IPS-15b (cell line): ENCODE data around the gene PSMD14.
"Not testable (repeated sequence)": the region's sequence is repeated elsewhere in the genome, so short reads cannot be mapped to it uniquely, and the experiment has no call there.

ENCODE experiments used
- H3K27me3 ChIP-seq: one replicate; pipeline ENCODE4 v1.6.1; 2013; ENCODE audit warnings: low read length; ENCODE audit not compliant: control insufficient read depth, insufficient read depth
- H3K36me3 ChIP-seq: one replicate; pipeline ENCODE4 v1.6.1; 2013; ENCODE audit warnings: low read length; ENCODE audit not compliant: control insufficient read depth, insufficient read depth
- H3K4me1 ChIP-seq: one replicate; pipeline ENCODE4 v1.6.1; 2013; ENCODE audit warnings: mild to moderate bottlenecking, low read length; ENCODE audit not compliant: control insufficient read depth, insufficient read depth
- H3K4me3 ChIP-seq: one replicate; pipeline ENCODE4 v1.5.1; 2013; ENCODE audit warnings: low read depth, low read length
- H3K9ac ChIP-seq: one replicate; pipeline ENCODE4 v1.6.1; 2013; ENCODE audit warnings: low read depth, mild to moderate bottlenecking, low read length
- H3K9me3 ChIP-seq: one replicate; pipeline ENCODE4 v1.6.1; 2013; ENCODE audit warnings: mild to moderate bottlenecking, low read length; ENCODE audit not compliant: control insufficient read depth, insufficient read depth

Gene PSMD14

GRCh38 chr2:161340930-161341413, 32.7 kb downstream of the PSMD14 start:
- H3K4me1 ChIP-seq, H3K9ac ChIP-seq, H3K9me3 ChIP-seq, H3K36me3 ChIP-seq, H3K27me3 ChIP-seq, H3K4me3 ChIP-seq: not testable (repeated sequence)

GRCh38 chr2:161343235-161343634, 35.0 kb downstream of the PSMD14 start:
- no peaks in the 10 kb centered on the region for H3K9me3 ChIP-seq
- no peaks in the 10 kb centered on the region for H3K27me3 ChIP-seq
- H3K4me1 ChIP-seq: peaks cover 4% of the 10 kb centered on the region
- no peaks in the 10 kb centered on the region for H3K36me3 ChIP-seq
- no peak overlapping the region for H3K4me3 ChIP-seq
- H3K9ac ChIP-seq: no peak overlapping the region

- H3K4me1 ChIP-seq: peaks cover 7% of the 10 kb centered on the region
- H3K36me3 ChIP-seq: no peaks in the 10 kb centered on the region
- no peak overlapping the region for H3K9ac ChIP-seq
- no peaks in the 10 kb centered on the region for H3K27me3 ChIP-seq
- no peaks in the 10 kb centered on the region for H3K9me3 ChIP-seq
- no peak overlapping the region for H3K4me3 ChIP-seq
Measured at GRCh38 chr2:161344692-161345091, 36.5 kb downstream of the PSMD14 start.

GRCh38 chr2:161351678-161352077, 43.5 kb downstream of the PSMD14 start:
- H3K9me3 ChIP-seq: no peaks in the 10 kb centered on the region
- peaks cover 3% of the 10 kb centered on the region for H3K4me1 ChIP-seq
- no peak overlapping the region for H3K9ac ChIP-seq
- H3K27me3 ChIP-seq: no peaks in the 10 kb centered on the region
- H3K4me3 ChIP-seq: no peak overlapping the region
- H3K36me3 ChIP-seq: no peaks in the 10 kb centered on the region

GRCh38 chr2:161352719-161353118, 44.5 kb downstream of the PSMD14 start:
- no peak overlapping the region for H3K4me3 ChIP-seq
- peaks cover 3% of the 10 kb centered on the region for H3K4me1 ChIP-seq

GRCh38 chr2:161353543-161353942, 45.3 kb downstream of the PSMD14 start:
- no peaks in the 10 kb centered on the region for H3K9me3 ChIP-seq
- no peak overlapping the region for H3K4me3 ChIP-seq
- no peaks in the 10 kb centered on the region for H3K27me3 ChIP-seq
- no peaks in the 10 kb centered on the region for H3K36me3 ChIP-seq
- H3K9ac ChIP-seq: no peak overlapping the region
- peaks cover 3% of the 10 kb centered on the region for H3K4me1 ChIP-seq

More at GRCh38 chr2:161352719-161353118, 44.5 kb downstream of the PSMD14 start:
- no peak overlapping the region for H3K9ac ChIP-seq
- H3K36me3 ChIP-seq: no peaks in the 10 kb centered on the region
- no peaks in the 10 kb centered on the region for H3K9me3 ChIP-seq
- no peaks in the 10 kb centered on the region for H3K27me3 ChIP-seq

GRCh38 chr2:161354106-161354505, 45.9 kb downstream of the PSMD14 start:
- no peak overlapping the region for H3K9ac ChIP-seq

GRCh38 chr2:161355106-161355505, 46.9 kb downstream of the PSMD14 start:
- no peaks in the 10 kb centered on the region for H3K36me3 ChIP-seq
- H3K4me1 ChIP-seq: no peaks in the 10 kb centered on the region
- H3K27me3 ChIP-seq: no peaks in the 10 kb centered on the region
- no peak overlapping the region for H3K9ac ChIP-seq
- H3K4me3 ChIP-seq: no peak overlapping the region
- no peaks in the 10 kb centered on the region for H3K9me3 ChIP-seq

More at GRCh38 chr2:161354106-161354505, 45.9 kb downstream of the PSMD14 start:
- Histone ChIP-seq H3K9me3 (no peaks in the 10 kb centered on the region), H3K4me1 (peaks cover 3% of the 10 kb centered on the region), H3K27me3 (no peaks in the 10 kb centered on the region), H3K4me3 (no peak overlapping the region), H3K36me3 (no peaks in the 10 kb centered on the region)

- Histone ChIP-seq H3K4me1 (no peaks in the 10 kb centered on the region), H3K27me3 (no peaks in the 10 kb centered on the region), H3K36me3 (no peaks in the 10 kb centered on the region), H3K9me3 (no peaks in the 10 kb centered on the region), H3K9ac (no peak overlapping the region), H3K4me3 (no peak overlapping the region)
Measured at GRCh38 chr2:161355983-161356382, 47.8 kb downstream of the PSMD14 start.

GRCh38 chr2:161357097-161357496, 48.9 kb downstream of the PSMD14 start:
- Histone ChIP-seq H3K4me3 (no peak overlapping the region), H3K27me3 (no peaks in the 10 kb centered on the region), H3K9ac (no peak overlapping the region), H3K36me3 (no peaks in the 10 kb centered on the region), H3K9me3 (no peaks in the 10 kb centered on the region), H3K4me1 (no peaks in the 10 kb centered on the region)

- H3K36me3 ChIP-seq: no peaks in the 10 kb centered on the region
- no peaks in the 10 kb centered on the region for H3K4me1 ChIP-seq
- H3K4me3 ChIP-seq: no peak overlapping the region
- H3K27me3 ChIP-seq: no peaks in the 10 kb centered on the region
- H3K9me3 ChIP-seq: no peaks in the 10 kb centered on the region
- no peak overlapping the region for H3K9ac ChIP-seq
Measured at GRCh38 chr2:161358838-161359237, 50.6 kb downstream of the PSMD14 start.

- not testable (repeated sequence) for H3K36me3 ChIP-seq, H3K27me3 ChIP-seq, H3K4me3 ChIP-seq, H3K4me1 ChIP-seq, H3K9ac ChIP-seq, H3K9me3 ChIP-seq
Measured at GRCh38 chr2:161360095-161360654, 52.0 kb downstream of the PSMD14 start.
